Spleen (tissue), 11 donors: Measurements from ENCODE around the gene AHRR. TPM values are rescaled to one million over a fixed set of nuclear protein-coding genes. Genes with fewer than 3 reads are reported as not detected.
"Not testable (repeated sequence)": the region's sequence is repeated elsewhere in the genome, so short reads cannot be mapped to it uniquely, and the experiment has no call there.

Source experiments
- DNase-seq: peaks from one replicate; pipeline ENCODE4 v3.0.0-alpha.2; 2020
- H3K27ac ChIP-seq, 8 donors: fragments of 200-600 bp; sonication (generic) in 7 of 8; 1 replicate in 4 of 8; 2 replicates in 4 of 8; pipeline versions ENCODE4 v1.5.0 to v1.8.0; 2016 to 2021; ENCODE audit warnings: inconsistent platforms in 4 of 8, mild to moderate bottlenecking in 4 of 8, moderate library complexity in 1 of 8
- H3K27me3 ChIP-seq, 7 donors: fragments of 200-600 bp; sonication (generic) in 6 of 7; replicated peaks in 1 of 7; 1 replicate in 4 of 7; 2 replicates in 3 of 7; pipeline versions ENCODE4 v1.5.0 to v1.8.0; 2016 to 2021; ENCODE audit warnings: inconsistent platforms in 3 of 7, mild to moderate bottlenecking in 1 of 7
- H3K36me3 ChIP-seq, 6 donors: fragments of 200-600 bp; sonication (generic) in 5 of 6; 1 replicate in 4 of 6; 2 replicates in 2 of 6; pipeline versions ENCODE4 v1.5.0 to v1.8.0; 2016 to 2021; ENCODE audit warnings: inconsistent platforms in 2 of 6
- H3K4me1 ChIP-seq, 6 donors: fragments of 200-600 bp; sonication (generic) in 5 of 6; 1 replicate in 3 of 6; 2 replicates in 3 of 6; pipeline versions ENCODE4 v1.5.0 to v1.8.0; 2016 to 2021; ENCODE audit warnings: inconsistent platforms in 3 of 6
- H3K4me3 ChIP-seq, 8 donors: fragments of 200-600 bp; sonication (generic) in 7 of 8; 1 replicate in 4 of 8; 2 replicates in 4 of 8; pipeline versions ENCODE4 v1.5.0 to v1.8.0; 2016 to 2021; ENCODE audit warnings: inconsistent platforms in 4 of 8, mild to moderate bottlenecking in 4 of 8, moderate library complexity in 2 of 8
- H3K9me3 ChIP-seq, 8 donors: fragments of 200-600 bp; sonication (generic) in 7 of 8; 1 replicate in 4 of 8; 2 replicates in 4 of 8; pipeline versions ENCODE4 v1.5.0 to v1.8.0; 2016 to 2021; ENCODE audit warnings: inconsistent platforms in 4 of 8
- CTCF ChIP-seq, 11 experiments: fragments of 200-600 bp in 7 of 11; fragments of 450-650 bp in 4 of 11; sonication (generic) in 4 of 11; IDR thresholded peaks in 8 of 11; conservative IDR thresholded peaks in 3 of 11; 1 replicate in 7 of 11; 2 replicates in 4 of 11; pipeline versions ENCODE4 v1.4.0 to v1.8.0; 2016 to 2021; ENCODE audit warnings: antibody characterized with exemption in 11 of 11, inconsistent platforms in 4 of 11, mild to moderate bottlenecking in 1 of 11
- POLR2A ChIP-seq, 3 donors: fragments of 450-650 bp; IDR thresholded peaks; one replicate each; pipeline ENCODE4 v1.5.1; 2017; ENCODE audit warnings: antibody characterized with exemption in 3 of 3, mild to moderate bottlenecking in 1 of 3
- POLR2AphosphoS5 ChIP-seq, 3 donors: sonication (generic); formaldehyde crosslinking; IDR thresholded peaks; one replicate each; pipeline ENCODE4 v1.5.1; 2017; ENCODE audit warnings: antibody characterized with exemption in 3 of 3
- WGBS, 5 donors: extraction: QIAGEN DNeasy Blood & Tissue Kit in 3 of 5; methylation state at CpG; one replicate each; pipeline versions ENCODE4 v1.1.5 to v1.1.7; 2013 to 2018; 5-methylcytosine and 5-hydroxymethylcytosine counted together
- intact Hi-C: fragments of 100-400 bp; cut with DNase I; formaldehyde crosslinking; loops from one replicate; pipeline ENCODE4 v1.15.0; 2023; ENCODE audit warnings: low total_unique reads
- polyA plus RNA-seq, 3 donors: library from polyadenylated mRNA; stranded (reverse); fragments of 200-250 nt; gene quantifications; one replicate each; pipeline ENCODE4 v1.2.1, GENCODE V29; 2013
- total RNA-seq, 7 donors: library from RNA; depleted of rRNA in 3 of 7; stranded (reverse); fragments of >200 nt in 3 of 7; fragmentation: NEBNext Ultra II Directional in 4 of 7; extraction: Animal tissue kit (Norgen Biotek cat#: 25700) in 4 of 7; gene quantifications; one replicate each; pipeline versions ENCODE4 v1.1.0 to v1.2.1, GENCODE V29; 2016 to 2021
- donor health status: healthy with polysubstance abuse.
- donor health status: DM: no; HTN: no; CAD: no; lungs with moderate emphysema.
- donor health status: DM: no; HTN: no; CAD: no.
- donor health status: Bipolar disorder and iron deficiency.
- donor health status: healthy.
- donor health status: DM: no; HTN: no; CAD: no.
- donor health status: DM: yes; HTN: yes; CAD: no.

AHRR gene
- total and polyA plus RNA-seq, 10 donors = 0.96 to 28.5 (median 13.2) TPM

- DNase-seq = no peak
- 86 to 89% (median 87%) methylated on average over 8 of the region's 8 CpGs for WGBS, 5 donors
- peaks cover 0 to 8% (median 2%) of the 10 kb centered on the region in 6 donors for H3K4me1 ChIP-seq
- H3K4me3 ChIP-seq = no peak overlapping the region
- intact Hi-C loops = no loop called here
- H3K36me3 ChIP-seq = no peaks in the 10 kb centered on the region
- H3K27me3 ChIP-seq = peaks cover 0 to 12% (median 0%) of the 10 kb centered on the region in 7 donors
- TF ChIP-seq POLR2AphosphoS5 (IDR thresholded peaks at IDR 0.05) (no peak), POLR2A (IDR thresholded peaks at IDR 0.05) (no peak), CTCF (IDR thresholded peaks at IDR 0.05 in 8 of 11, conservative IDR thresholded peaks at IDR 0.05 in 3 of 11) (no peak)
- H3K9me3 ChIP-seq = no peaks in the 10 kb centered on the region
- H3K27ac ChIP-seq = no peak overlapping the region
Measured at GRCh38 chr5:407801-408268, 86.3 kb downstream of the AHRR start.

- intact Hi-C loops = no loop called here
- 64 to 84% (median 76%) methylated on average over 2 of the region's 2 CpGs for WGBS, 5 donors
- Histone ChIP-seq H3K27ac (no peak overlapping the region), H3K4me3 (no peak overlapping the region), H3K9me3 (no peaks in the 10 kb centered on the region), H3K27me3 (peaks cover 0 to 9% (median 0%) of the 10 kb centered on the region in 7 donors), H3K36me3 (no peaks in the 10 kb centered on the region), H3K4me1 (peaks cover 0 to 17% (median 6%) of the 10 kb centered on the region in 6 donors)
- TF ChIP-seq POLR2A (IDR thresholded peaks at IDR 0.05) (no peak), POLR2AphosphoS5 (IDR thresholded peaks at IDR 0.05) (no peak), CTCF (IDR thresholded peaks at IDR 0.05 in 8 of 11, conservative IDR thresholded peaks at IDR 0.05 in 3 of 11) (no peak)
- no peak for DNase-seq
Measured at GRCh38 chr5:410911-411517, 89.5 kb downstream of the AHRR start.

- DNase-seq = no peak
- no peak overlapping the region for H3K4me3 ChIP-seq
- TF ChIP-seq POLR2A (IDR thresholded peaks at IDR 0.05) = no peak
- no peak for TF ChIP-seq POLR2AphosphoS5 (IDR thresholded peaks at IDR 0.05)
- TF ChIP-seq CTCF (IDR thresholded peaks at IDR 0.05 in 8 of 11, conservative IDR thresholded peaks at IDR 0.05 in 3 of 11) = no peak
- intact Hi-C loops = no loop called here
- H3K27me3 ChIP-seq = peaks cover 0 to 6% (median 0%) of the 10 kb centered on the region in 7 donors
- WGBS, 5 donors = 83 to 91% (median 86%) methylated on average over 13 of the region's 13 CpGs
- no peaks in the 10 kb centered on the region for H3K36me3 ChIP-seq
- no peak overlapping the region for H3K27ac ChIP-seq
- H3K4me1 ChIP-seq = peaks cover 0 to 24% (median 6%) of the 10 kb centered on the region in 6 donors
- no peaks in the 10 kb centered on the region for H3K9me3 ChIP-seq
Measured at GRCh38 chr5:411728-412127, 90.2 kb downstream of the AHRR start.

DNA sequence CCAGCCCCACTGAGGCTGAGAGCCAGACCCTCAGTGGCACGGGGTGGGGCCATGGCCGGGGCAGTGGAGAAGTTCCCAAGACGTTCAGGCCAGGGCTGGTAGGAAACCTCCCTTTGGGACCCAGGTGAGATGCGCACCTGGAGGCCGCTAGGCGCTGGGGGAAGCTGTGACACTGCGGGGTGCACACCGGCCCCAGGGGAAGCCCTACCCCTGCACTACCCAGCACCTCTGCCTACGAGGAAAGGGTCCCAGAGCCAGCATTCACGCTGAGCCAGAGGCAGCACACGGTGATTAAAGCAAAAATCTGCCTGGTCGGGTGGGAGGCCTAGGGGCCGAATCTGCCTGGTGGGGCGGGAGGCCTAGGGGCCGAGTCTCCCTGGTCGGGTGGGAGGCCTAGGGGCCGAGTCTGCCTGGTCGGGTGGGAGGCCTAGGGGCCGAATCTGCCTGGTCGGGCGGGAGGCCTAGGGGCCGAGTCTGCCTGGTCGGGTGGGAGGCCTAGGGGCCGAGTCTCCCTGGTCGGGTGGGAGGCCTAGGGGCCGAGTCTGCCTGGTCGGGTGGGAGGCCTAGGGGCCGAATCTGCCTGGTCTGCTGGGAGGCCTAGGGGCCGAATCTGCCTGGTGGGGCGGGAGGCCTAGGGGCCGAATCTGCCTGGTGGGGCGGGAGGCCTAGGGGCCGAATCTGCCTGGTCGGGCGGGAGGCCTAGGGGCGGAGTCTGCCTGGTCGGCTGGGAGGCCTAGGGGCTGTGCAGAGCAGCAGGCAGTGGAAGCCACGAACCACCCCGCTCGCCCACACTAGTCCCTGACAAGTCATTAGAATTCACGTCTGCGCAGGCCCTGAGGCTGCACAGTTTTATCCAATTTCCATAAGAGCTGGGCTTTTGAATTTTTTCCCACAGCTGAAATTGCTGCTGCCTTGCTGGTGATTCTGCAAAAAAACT, 93.7 kb downstream of the AHRR start:
- intact Hi-C loops, H3K9me3 ChIP-seq, H3K4me3 ChIP-seq, H3K27me3 ChIP-seq, H3K36me3 ChIP-seq: not testable (repeated sequence)
- DNase-seq = peak; percentile 85
- peaks cover 0 to 18% (median 6%) of the 10 kb centered on the region in 6 donors for H3K4me1 ChIP-seq
- WGBS, 5 donors = 57 to 84% (median 82%) methylated on average over 9 to 42 of the region's 42 CpGs
- peak overlapping the region; percentile 1 to 88 (median 60) for H3K27ac ChIP-seq
